GM12891 (cell line): ENCODE results near the gene OLFML2B.

Experiments used
- POLR2A ChIP-seq: IDR thresholded peaks from 2 replicates; pipeline ENCODE4 v1.6.1; 2011; ENCODE audit warnings: low read depth, low read length, control low read depth
- POLR2AphosphoS5 ChIP-seq: IDR thresholded peaks from 2 replicates; pipeline ENCODE4 v1.6.1; 2011; ENCODE audit warnings: low read depth, low read length, control low read depth
- SPI1 ChIP-seq: IDR thresholded peaks from 2 replicates; pipeline ENCODE4 v1.6.1; 2011; ENCODE audit warnings: low read depth, low read length, control low read depth
- TAF1 ChIP-seq: IDR thresholded peaks from 2 replicates; pipeline ENCODE4 v1.6.1; 2011; ENCODE audit warnings: low read depth, low read length, control low read depth

DNA sequence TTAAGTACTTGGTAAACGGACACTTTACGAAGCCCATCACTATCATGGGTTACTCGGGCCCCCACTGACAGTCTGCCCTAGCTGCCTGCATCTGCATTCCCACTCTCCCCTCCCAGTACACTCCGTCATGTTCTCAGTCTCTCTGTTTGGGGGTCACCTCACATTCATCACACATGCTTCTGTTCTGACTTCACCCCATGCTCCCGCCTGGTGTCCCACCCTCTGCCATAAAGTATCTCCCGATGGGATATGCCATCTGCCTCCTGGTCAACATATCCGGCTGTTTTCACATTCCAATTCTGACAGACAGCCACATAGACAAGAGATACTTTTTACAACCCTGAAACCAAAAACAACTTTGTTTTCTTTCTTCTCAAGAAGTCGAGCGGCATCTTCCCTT, 1.0 kb downstream of the OLFML2B start:
- TF ChIP-seq POLR2AphosphoS5 (no peak), POLR2A (no peak), SPI1 (no peak), TAF1 (no peak)
